Measurements from ENCODE around the gene COL28A1.

DNA sequence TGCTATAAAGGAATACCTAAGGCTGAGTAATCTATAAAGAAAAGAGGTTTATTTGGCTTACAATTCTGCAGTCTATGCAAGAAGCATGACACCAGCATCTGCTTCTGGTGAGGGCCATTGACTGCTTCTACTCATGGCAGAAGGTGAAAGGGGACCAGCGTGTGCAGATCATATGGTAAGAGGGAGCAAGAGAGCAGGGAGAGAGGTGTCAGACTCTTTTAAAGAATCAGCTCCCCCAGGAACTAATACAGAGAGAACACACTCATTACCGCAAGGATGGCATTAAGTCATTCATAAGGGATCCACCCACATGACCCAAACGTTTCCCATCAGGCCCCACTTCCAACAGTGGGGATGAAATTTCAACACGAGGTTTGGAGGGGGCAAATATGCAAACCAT, 3.5 kb upstream of the COL28A1 start:
- TF ChIP-seq, protein P1, sequence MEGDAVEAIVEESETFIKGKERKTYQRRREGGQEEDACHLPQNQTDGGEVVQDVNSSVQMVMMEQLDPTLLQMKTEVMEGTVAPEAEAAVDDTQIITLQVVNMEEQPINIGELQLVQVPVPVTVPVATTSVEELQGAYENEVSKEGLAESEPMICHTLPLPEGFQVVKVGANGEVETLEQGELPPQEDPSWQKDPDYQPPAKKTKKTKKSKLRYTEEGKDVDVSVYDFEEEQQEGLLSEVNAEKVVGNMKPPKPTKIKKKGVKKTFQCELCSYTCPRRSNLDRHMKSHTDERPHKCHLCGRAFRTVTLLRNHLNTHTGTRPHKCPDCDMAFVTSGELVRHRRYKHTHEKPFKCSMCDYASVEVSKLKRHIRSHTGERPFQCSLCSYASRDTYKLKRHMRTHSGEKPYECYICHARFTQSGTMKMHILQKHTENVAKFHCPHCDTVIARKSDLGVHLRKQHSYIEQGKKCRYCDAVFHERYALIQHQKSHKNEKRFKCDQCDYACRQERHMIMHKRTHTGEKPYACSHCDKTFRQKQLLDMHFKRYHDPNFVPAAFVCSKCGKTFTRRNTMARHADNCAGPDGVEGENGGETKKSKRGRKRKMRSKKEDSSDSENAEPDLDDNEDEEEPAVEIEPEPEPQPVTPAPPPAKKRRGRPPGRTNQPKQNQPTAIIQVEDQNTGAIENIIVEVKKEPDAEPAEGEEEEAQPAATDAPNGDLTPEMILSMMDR (CRISPR knock-in tag; IDR thresholded peaks at IDR 0.05) = no peak
- TF ChIP-seq KAT2B (IDR thresholded peaks at IDR 0.05; ENCODE audit: borderline replicate concordance, low read depth, low read length) (no peak), KDM6A (CRISPR knock-in tag; IDR thresholded peaks at IDR 0.05; ENCODE audit: low read depth) (no peak), ZNF543 (CRISPR knock-in tag; IDR thresholded peaks at IDR 0.05) (no peak), ZSCAN20 (CRISPR knock-in tag; IDR thresholded peaks at IDR 0.05; ENCODE audit: borderline replicate concordance) (no peak), HNF4G (IDR thresholded peaks at IDR 0.05; ENCODE audit: borderline replicate concordance, low read depth, low read length) (no peak), HNF4G (CRISPR knock-in tag; IDR thresholded peaks at IDR 0.05; ENCODE audit: borderline replicate concordance, low read depth) (no peak)
- TF ChIP-seq, protein P2, sequence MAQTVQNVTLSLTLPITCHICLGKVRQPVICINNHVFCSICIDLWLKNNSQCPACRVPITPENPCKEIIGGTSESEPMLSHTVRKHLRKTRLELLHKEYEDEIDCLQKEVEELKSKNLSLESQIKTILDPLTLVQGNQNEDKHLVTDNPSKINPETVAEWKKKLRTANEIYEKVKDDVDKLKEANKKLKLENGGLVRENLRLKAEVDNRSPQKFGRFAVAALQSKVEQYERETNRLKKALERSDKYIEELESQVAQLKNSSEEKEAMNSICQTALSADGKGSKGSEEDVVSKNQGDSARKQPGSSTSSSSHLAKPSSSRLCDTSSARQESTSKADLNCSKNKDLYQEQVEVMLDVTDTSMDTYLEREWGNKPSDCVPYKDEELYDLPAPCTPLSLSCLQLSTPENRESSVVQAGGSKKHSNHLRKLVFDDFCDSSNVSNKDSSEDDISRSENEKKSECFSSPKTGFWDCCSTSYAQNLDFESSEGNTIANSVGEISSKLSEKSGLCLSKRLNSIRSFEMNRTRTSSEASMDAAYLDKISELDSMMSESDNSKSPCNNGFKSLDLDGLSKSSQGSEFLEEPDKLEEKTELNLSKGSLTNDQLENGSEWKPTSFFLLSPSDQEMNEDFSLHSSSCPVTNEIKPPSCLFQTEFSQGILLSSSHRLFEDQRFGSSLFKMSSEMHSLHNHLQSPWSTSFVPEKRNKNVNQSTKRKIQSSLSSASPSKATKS (CRISPR knock-in tag; IDR thresholded peaks at IDR 0.05) = no peak

Data from HepG2 (cell line).